Measurements from ENCODE around the gene NTSR2.
"Not testable (repeated sequence)": the region's sequence is repeated elsewhere in the genome, so short reads cannot be mapped to it uniquely, and the experiment has no call there.

The NTSR2 gene

DNA sequence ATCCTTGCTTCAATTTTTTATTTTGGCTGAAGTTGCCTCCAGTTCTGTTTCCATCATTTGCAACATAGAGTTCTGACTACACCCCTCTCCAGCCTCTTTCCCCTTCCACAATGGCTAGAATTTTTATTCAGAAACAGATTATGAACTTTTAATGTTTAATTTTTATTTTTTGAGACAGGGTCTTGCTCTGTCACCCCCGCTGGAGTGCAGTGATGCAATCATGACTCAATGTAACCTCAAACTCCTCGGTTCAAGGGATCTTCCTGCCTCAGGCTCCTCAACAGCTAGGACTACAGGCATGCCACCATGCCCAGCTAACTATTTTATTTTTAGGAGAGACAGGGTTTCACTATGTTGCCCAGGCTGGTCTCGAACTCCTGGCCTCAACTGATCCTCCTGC lies 2.8 kb downstream of the NTSR2 start:
- TF ChIP-seq, protein P1, sequence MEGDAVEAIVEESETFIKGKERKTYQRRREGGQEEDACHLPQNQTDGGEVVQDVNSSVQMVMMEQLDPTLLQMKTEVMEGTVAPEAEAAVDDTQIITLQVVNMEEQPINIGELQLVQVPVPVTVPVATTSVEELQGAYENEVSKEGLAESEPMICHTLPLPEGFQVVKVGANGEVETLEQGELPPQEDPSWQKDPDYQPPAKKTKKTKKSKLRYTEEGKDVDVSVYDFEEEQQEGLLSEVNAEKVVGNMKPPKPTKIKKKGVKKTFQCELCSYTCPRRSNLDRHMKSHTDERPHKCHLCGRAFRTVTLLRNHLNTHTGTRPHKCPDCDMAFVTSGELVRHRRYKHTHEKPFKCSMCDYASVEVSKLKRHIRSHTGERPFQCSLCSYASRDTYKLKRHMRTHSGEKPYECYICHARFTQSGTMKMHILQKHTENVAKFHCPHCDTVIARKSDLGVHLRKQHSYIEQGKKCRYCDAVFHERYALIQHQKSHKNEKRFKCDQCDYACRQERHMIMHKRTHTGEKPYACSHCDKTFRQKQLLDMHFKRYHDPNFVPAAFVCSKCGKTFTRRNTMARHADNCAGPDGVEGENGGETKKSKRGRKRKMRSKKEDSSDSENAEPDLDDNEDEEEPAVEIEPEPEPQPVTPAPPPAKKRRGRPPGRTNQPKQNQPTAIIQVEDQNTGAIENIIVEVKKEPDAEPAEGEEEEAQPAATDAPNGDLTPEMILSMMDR (IDR thresholded peaks at IDR 0.05; ENCODE audit: extremely low read depth, insufficient read depth, missing control alignments) = no peak
- in situ Hi-C loops (cut with MboI; ENCODE audit: low pct_unique_long_range_greater_than_20kb, low sequenced_read_pairs, unreplicated experiment) = no loop called here
- DNase-seq (ENCODE audit: low spot score) = no peak

DNA sequence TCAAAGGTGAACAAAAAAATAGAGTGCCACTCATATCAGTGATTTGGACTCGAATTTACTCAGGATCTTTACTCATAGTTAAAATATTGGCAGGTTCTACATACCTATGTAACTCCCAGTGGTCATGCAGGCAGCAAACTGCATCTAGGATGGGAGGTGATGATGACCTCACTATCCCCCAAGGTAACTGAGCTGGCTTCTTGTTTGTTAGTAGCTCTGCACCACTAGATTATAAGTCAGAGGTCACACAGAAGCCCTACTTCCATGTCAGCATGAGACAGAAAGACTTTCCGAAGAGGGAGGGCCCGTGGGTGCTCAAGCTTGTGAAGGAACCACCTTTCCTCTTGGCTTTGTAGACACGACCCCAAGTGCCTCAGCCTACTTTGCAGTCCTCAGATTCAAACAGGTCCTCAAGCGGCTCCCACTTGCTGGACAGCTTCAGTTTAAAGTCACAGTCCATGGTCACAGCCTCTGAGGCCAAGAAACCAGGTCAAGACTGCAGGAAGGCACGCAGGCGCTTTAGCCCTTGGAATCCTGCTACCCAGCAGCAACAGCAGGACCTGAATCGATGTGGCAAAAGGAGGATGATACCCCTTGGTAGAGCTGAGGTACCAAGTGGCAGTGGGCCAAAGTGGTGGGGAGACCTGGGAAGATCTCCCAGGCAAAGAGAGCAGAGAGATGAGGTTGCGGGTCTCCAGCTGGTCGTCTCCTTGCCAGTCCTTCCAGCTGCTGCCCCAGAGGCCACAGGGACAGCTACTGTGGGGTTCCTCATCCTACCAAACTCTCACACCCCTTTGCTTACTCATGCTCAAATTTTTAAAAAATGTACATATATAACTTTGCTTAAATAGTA lies 4.3 kb downstream of the NTSR2 start:
- in situ Hi-C loops (cut with MboI; ENCODE audit: low pct_unique_long_range_greater_than_20kb, low sequenced_read_pairs, unreplicated experiment) = no loop called here
- TF ChIP-seq, protein P1 (IDR thresholded peaks at IDR 0.05; ENCODE audit: extremely low read depth, insufficient read depth, missing control alignments) = no peak
- no peak for DNase-seq (ENCODE audit: low spot score)

DNA sequence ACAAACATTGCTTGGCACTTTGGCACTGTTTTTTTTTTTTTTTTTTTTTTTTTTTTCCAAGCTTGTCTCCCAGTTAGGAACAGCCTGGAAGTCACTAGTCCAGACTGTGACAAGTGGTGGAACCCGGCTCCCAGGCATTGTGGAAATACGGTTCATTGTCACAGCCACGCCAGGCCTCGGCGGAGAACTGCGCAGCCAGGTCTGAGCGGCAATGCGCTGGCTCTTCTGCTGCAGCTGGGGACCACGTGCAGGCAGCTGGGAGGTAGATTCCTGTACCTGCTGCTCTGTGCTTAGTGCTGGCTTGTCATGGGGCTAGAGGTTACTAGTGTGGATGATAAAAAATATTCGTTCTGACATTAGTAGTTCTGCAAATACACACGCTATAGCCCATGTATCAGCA lies 5.0 kb downstream of the NTSR2 start:
- in situ Hi-C loops (cut with MboI; ENCODE audit: low pct_unique_long_range_greater_than_20kb, low sequenced_read_pairs, unreplicated experiment) = no loop called here
- TF ChIP-seq, protein P1 (IDR thresholded peaks at IDR 0.05; ENCODE audit: extremely low read depth, insufficient read depth, missing control alignments) = no peak
- DNase-seq (ENCODE audit: low spot score) = no peak

GRCh38 chr2:11663427-11663826 lies 6.6 kb downstream of the NTSR2 start:
- in situ Hi-C loops (cut with MboI; ENCODE audit: low pct_unique_long_range_greater_than_20kb, low sequenced_read_pairs, unreplicated experiment) = no loop called here
- no peak for DNase-seq (ENCODE audit: low spot score)
- TF ChIP-seq, protein P1 (IDR thresholded peaks at IDR 0.05; ENCODE audit: extremely low read depth, insufficient read depth, missing control alignments) = no peak

- DNase-seq (ENCODE audit: low spot score) = no peak
- in situ Hi-C loops (cut with MboI; ENCODE audit: low pct_unique_long_range_greater_than_20kb, low sequenced_read_pairs, unreplicated experiment) = no loop called here
- TF ChIP-seq, protein P1 (IDR thresholded peaks at IDR 0.05; ENCODE audit: extremely low read depth, insufficient read depth, missing control alignments) = no peak
Observed at GRCh38 chr2:11662882-11663281, 7.1 kb downstream of the NTSR2 start.

GRCh38 chr2:11661891-11662435 lies 8.0 kb downstream of the NTSR2 start:
- TF ChIP-seq, protein P1 (IDR thresholded peaks at IDR 0.05; ENCODE audit: extremely low read depth, insufficient read depth, missing control alignments) = no peak
- no peak for DNase-seq (ENCODE audit: low spot score)
- in situ Hi-C loops (cut with MboI; ENCODE audit: low pct_unique_long_range_greater_than_20kb, low sequenced_read_pairs, unreplicated experiment) = no loop called here

DNA sequence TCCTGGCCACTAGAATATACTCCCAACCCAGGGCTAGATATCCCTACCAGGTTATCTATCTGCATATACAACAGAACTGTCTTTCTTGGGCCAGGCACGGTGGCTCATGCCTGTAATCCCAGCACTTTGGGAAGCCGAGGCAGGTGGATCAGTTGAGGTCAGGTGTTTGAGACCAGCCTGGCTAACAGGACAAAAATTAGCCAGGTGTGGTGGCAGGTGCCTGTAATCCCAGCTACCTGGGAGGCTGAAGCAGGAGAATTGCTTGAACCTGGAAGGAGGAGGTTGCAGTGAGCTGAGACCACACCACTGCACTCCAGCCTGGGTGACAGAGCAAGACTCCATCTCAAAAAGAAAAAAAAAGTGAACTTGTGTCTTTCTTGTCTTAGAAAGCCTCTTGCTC lies 9.6 kb downstream of the NTSR2 start:
- in situ Hi-C loops (cut with MboI; ENCODE audit: low pct_unique_long_range_greater_than_20kb, low sequenced_read_pairs, unreplicated experiment); DNase-seq (ENCODE audit: low spot score): not testable (repeated sequence)
